ENCODE data around the gene PRCC.

DNA sequence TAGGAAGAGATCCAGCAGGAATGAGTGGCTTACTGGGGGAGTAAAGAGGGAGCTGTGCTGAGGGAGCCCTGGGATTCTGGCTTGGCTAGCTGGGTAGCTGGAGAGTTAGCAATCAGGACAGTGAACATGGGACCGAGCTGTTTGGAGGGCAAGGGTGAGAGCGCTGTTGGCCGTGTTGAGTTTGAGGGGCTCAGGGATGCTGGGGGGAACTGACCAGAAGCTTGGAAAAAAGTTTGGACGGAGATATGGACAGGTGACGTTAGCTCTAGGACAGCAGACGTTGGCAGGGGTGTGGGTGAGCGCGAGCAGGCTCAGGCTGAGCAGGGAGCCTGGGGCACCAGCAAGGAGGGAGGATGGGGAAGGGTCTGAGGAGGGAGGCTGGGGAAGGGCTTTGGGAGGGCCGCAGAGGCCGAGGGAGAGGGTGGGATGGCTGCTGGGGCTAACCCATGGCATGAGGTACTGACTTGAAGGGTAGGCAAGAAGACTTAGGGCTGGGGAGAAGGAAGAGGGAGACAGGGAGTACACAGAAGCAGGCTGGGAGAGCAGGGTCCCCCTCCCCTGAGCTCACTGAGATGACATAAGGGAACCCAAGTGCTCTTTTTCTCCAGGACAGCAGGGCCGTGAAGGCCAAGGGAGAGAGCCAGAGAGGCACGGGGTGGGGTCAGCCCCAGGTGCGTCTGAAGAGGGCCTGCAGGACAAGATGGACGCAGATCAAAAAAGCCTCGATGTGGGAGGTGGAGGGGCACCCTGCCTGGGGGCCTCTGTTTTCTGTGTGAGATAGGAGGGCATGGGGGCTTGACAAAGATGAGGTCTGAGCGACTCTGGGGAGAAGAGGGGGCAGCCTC is 41.1 kb downstream of the PRCC start:
- no peak for TF ChIP-seq CTCF (IDR thresholded peaks at IDR 0.05 in 8 of 11, conservative IDR thresholded peaks at IDR 0.05 in 3 of 11)
- TF ChIP-seq POLR2A (IDR thresholded peaks at IDR 0.05), result no peak
- TF ChIP-seq POLR2AphosphoS5 (IDR thresholded peaks at IDR 0.05), result peak in 1 of 3 donors; percentile 30

All from spleen (tissue), 7 donors.